Bronchial epithelial cell (primary cell): ENCODE measurements around the gene SPECC1. TPM values are rescaled to one million over a fixed set of nuclear protein-coding genes. Genes with fewer than 3 reads are reported as not detected.

Experiments
- DNase-seq: peaks from one replicate; pipeline ENCODE4 v3.0.0-alpha.2; 2010; ENCODE audit warnings: low read depth
- FAIRE-seq: peaks from 2 replicates; lab custom pipeline; 2011; peaks lifted over from hg19 to GRCh38; lab: Jason Lieb, UNC
- H3K27me3 ChIP-seq: 2 replicates; pipeline ENCODE4 v1.5.1; 2011; ENCODE audit warnings: low read length; ENCODE audit not compliant: control insufficient read depth, insufficient read depth
- H3K36me3 ChIP-seq: 2 replicates; pipeline ENCODE4 v1.5.1; 2011; ENCODE audit warnings: low read length; ENCODE audit not compliant: control insufficient read depth, insufficient read depth
- H3K4me3 ChIP-seq: 2 replicates; pipeline ENCODE4 v1.5.1; 2011; ENCODE audit warnings: mild to moderate bottlenecking, low read depth, low read length, control low read depth
- CTCF ChIP-seq: IDR thresholded peaks from 2 replicates; pipeline ENCODE4 v1.5.1; 2011; ENCODE audit warnings: mild to moderate bottlenecking, moderate library complexity, low read length, control low read depth, inconsistent platforms; ENCODE audit not compliant: insufficient read depth, severe bottlenecking
- total RNA-seq: library from RNA; depleted of rRNA; stranded (reverse); fragments of >200 nt; gene quantifications from 2 replicates; pipeline ENCODE4 v1.2.1, GENCODE V29; 2014

The SPECC1 gene
- total RNA-seq, 1 donor from 2014 or later, result 57.1 TPM

GRCh38 chr17:20275653-20276052, 266.5 kb downstream of the SPECC1 start:
- FAIRE-seq (no peak), DNase-seq (no peak)
- H3K36me3 ChIP-seq, result peaks cover 4% of the 10 kb centered on the region
- TF ChIP-seq CTCF, result no peak
- no peaks in the 10 kb centered on the region for H3K27me3 ChIP-seq
- H3K4me3 ChIP-seq, result no peak overlapping the region

GRCh38 chr17:20276421-20276820, 267.3 kb downstream of the SPECC1 start:
- Histone ChIP-seq H3K4me3 (no peak overlapping the region), H3K27me3 (no peaks in the 10 kb centered on the region), H3K36me3 (peaks cover 6% of the 10 kb centered on the region)
- no peak for DNase-seq
- no peak for FAIRE-seq
- TF ChIP-seq CTCF, result no peak

- DNase-seq, result no peak
- TF ChIP-seq CTCF, result no peak
Measured at GRCh38 chr17:20278805-20279204, 269.6 kb downstream of the SPECC1 start.

GRCh38 chr17:20279631-20280030, 270.5 kb downstream of the SPECC1 start:
- no peak overlapping the region for H3K4me3 ChIP-seq
- H3K36me3 ChIP-seq, result peaks cover 6% of the 10 kb centered on the region
- no peak for FAIRE-seq
- no peaks in the 10 kb centered on the region for H3K27me3 ChIP-seq
- no peak for TF ChIP-seq CTCF
- DNase-seq, result no peak

More at GRCh38 chr17:20278805-20279204, 269.6 kb downstream of the SPECC1 start:
- FAIRE-seq, result no peak
- no peak overlapping the region for H3K4me3 ChIP-seq
- H3K27me3 ChIP-seq, result no peaks in the 10 kb centered on the region
- peaks cover 6% of the 10 kb centered on the region for H3K36me3 ChIP-seq

GRCh38 chr17:20280051-20280450, 270.9 kb downstream of the SPECC1 start:
- Histone ChIP-seq H3K27me3 (no peaks in the 10 kb centered on the region), H3K4me3 (no peak overlapping the region), H3K36me3 (peaks cover 7% of the 10 kb centered on the region)
- no peak for TF ChIP-seq CTCF
- FAIRE-seq (no peak), DNase-seq (no peak)

- no peak for DNase-seq
- H3K4me3 ChIP-seq, result no peak overlapping the region
- H3K27me3 ChIP-seq, result no peaks in the 10 kb centered on the region
- FAIRE-seq, result no peak
- H3K36me3 ChIP-seq, result peaks cover 7% of the 10 kb centered on the region
- no peak for TF ChIP-seq CTCF
Measured at GRCh38 chr17:20280851-20281250, 271.7 kb downstream of the SPECC1 start.
